EL (cell line): Measurements from ENCODE around the gene LIX1.
"Not testable (repeated sequence)": the region's sequence is repeated elsewhere in the genome, so short reads cannot be mapped to it uniquely, and the experiment has no call there.

ENCODE experiments used
- DNase-seq: peaks from one replicate; pipeline ENCODE4 v3.0.0-alpha.2; 2016

The LIX1 gene

DNA sequence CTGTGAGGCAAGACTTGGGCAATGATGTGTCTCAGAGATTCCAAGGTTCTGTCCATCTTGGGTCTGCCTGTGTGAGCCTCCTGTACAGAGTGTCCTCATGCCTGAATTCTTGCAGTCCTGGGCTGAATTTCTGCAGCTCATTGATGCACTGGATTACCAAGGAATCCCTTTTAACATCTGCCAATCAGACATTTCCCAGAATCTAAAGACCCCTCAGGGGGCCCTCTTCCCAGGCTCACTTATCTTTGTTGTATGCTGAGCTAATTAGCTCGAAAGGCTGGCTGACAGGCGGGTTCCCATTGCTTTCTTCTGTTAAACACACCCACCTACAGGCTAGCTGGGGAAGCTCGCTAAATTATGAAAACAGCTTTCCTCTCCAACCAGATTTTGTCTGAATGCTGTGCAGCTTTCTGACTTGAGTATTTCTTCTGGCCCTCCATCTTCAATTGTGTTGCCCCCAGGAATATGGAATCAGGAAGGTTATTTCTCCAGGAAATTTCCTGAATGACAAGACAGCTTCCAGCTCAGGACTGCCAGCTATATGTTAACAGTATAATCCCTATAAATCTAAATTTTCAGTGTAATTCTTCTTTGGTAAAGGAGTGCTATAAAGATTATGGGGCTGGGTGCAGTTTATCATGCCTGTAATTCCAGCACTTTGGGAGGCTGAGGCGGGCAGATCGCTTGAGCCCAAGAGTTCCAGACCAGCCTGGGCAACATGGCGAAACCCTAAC lies at the start of gene LIX1:
TSS of gene LIX1 (minus strand) at position 91 of the 734 bp plus-strand sequence. CDS start at position 56, 35 bp downstream.
- peak; percentile 45 for DNase-seq

DNA sequence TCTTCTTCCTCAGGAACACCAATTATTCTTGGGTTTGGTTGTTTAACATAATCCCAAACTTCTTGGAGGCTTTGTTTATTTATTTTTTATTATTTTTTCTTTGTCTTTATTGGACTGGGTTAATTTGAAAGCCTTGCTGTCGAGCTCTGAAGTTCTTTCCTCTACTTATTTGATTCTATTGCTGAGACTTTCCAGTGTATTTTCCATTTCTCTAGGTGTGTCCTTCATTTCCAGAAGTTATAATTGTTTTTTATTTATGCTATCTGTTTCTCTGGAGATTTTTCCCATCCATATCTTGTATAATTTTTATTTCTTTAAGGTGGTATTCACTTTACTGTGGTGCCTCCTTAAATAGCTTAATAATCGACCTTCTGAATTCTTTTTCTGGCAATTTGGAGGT lies 49.5 kb upstream of the LIX1 start:
- DNase-seq, result no peak

DNA sequence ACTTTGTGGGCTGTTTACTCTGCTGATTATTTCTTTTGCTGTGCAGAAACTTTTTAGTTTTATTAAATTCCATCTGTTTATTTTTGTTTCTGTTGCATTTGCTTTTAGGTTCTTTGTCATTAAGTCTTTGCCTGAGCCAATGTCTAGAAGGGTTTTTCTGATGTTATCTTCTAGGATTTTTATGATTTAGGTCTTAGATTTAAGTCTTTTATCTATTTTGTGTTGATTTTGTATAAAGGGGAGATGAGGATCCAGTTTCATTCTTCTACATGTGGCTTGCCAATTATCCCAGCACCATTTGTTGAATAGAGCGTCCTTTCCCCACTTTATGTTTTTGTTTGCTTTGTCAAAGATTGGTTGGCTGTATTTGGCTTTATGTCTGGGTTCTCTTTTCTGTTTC lies 47.1 kb upstream of the LIX1 start:
- not testable (repeated sequence) for DNase-seq

- no peak for DNase-seq
Measured at GRCh38 chr5:97183930-97184213, 41.5 kb upstream of the LIX1 start.

- DNase-seq, result peak; percentile 96
Measured at GRCh38 chr5:97183100-97183929, 40.9 kb upstream of the LIX1 start, which contains the start of gene RIOK2. Gene RIOK2, minus strand, starts transcription at chr5:97183247. Its CDS starts 56 bp downstream, at chr5:97183191.

DNA sequence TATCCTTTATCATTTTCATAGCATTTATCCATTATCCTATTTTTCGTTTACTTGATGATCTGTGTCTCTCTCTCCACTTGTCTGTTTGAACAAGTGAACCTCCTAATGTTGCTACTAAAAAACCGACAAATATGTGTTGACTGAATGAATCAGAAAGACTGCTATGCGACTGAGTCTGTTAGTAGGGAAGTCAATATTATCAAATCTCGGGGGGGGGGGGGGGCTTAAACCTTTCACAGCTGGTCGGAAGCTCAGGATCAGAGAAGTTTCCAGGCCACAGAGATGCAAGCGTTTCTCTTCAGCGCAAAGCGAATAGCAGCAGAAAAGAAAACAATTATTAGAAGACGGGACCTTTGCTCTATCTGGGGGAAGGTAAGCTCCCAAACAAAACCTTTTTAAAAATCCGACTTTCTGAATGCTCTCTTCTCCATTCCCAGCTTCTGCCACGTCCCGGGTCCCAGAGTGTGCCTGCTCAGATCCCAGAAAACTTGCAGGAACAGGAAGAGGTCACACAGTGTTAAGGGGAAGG lies 40.2 kb upstream of the LIX1 start:
- peak; percentile 59 for DNase-seq

DNA sequence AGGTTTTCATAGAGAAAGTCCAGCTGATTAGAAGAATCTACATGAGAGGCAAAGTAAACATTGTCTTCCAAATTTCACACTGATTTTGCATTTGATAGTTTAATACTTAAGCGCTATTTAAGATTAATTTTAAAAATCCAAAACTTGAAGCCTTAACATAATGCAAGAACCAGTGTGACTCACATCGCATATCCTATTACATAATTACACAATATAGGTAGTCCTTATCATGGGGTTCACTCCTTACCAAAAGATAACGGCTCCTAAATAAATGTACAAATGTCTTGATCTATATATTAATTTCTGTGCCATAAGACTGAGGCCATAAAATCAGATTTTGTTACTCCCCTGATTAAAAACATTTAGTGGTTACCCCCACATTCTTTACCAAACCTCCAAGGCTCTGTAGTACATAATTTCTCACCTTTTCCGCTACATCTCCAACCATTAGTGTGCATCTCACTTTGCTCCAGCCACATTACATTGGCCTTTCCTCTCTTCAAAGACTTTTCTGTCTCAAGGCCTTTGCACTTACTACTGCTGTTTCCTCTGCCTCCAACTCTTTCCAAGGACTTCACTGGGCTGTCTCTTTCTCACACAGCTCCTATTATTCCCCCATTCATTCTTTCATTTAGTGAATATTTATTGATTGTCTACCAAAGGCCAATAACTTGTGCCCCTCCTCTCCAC lies 39.6 kb upstream of the LIX1 start:
- no peak for DNase-seq

- DNase-seq, result not testable (repeated sequence)
Measured at GRCh38 chr5:97179457-97179856, 37.0 kb upstream of the LIX1 start.

- DNase-seq, result no peak
Measured at GRCh38 chr5:97172227-97172626, 29.8 kb upstream of the LIX1 start.

DNA sequence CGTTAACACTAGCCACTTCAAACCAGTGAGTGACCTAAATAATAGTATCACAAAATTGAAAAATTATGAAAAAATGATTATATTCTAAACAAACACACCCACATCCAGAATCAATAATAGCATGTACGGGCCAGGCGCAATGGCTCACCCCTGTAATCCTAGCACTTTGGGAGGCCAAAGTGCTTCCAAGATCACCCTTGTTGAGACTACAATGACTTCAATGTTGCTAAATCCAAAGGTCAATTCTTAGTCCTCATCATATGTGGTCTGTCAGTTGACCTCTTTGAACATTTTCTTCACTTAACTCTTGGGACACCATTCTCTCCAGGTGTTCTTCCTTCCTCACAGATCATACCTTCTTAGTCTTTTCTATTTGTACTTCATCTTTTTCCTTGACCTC lies 29.3 kb upstream of the LIX1 start:
- no peak for DNase-seq

GRCh38 chr5:97167435-97167834 lies 25.0 kb upstream of the LIX1 start:
- DNase-seq, result no peak

DNA sequence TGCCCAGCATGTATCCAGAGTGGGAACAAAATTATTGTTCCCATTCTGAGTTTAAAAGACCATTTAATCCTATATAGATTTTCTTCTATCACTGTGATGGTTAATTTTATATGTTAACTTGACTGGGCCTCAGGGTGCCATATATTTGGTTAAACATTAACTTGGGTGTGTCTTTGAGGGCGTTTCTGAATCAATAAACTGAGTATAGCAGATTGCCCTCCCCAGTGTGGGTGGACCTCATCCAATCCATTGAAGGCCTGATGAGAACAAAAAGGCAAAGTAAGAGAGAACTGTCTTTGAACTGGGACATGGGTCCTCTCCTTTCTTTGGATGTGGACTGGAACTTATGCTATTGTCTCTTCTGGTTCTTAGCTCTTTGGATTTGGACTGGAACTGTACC lies 23.3 kb upstream of the LIX1 start:
- DNase-seq, result no peak

DNA sequence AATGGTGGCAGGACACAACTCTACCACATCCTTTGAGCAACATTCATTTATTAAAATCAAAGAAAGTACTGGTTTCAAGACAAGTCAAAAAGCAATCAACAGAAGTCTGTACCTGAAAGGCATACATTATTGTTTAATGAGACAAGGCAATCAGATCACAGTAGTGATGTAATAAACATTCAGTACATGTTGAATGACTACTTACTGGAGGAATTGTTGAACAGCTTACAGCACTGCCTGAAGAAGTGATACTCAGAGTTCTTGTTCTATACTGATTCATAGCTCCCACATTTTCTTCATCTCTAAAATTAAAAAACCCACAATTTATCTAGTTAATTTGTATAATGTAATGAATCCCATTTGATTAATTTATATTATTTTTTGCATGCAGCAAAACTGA lies 22.4 kb upstream of the LIX1 start:
- DNase-seq, result peak; percentile 16

DNA sequence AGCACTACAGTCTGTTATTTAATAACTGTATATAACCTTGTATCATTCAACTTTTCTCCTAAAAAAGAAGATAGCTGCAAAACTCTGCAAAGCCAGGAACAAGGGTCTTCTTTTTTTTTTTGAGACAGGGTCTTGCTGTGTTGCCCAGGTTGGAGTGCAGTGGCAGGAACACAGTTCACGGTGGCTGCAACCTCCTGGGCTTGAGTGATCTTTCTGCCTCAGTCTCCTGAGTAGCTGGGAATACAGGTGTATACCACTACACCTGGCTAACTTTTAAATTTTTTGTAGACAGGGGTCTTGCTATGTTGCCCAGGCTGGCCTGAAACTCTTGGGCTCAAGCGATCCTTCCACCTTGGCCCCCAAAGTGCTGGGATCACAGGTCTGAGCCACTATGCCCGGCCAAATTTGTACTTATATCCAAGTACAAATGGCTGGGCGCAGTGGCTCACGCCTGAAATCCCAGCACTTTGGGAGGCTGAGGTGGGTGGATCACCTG lies 21.4 kb upstream of the LIX1 start:
- DNase-seq, result no peak

- peak; percentile 19 for DNase-seq
Measured at GRCh38 chr5:97163360-97163764, 21.0 kb upstream of the LIX1 start.

- peak; percentile 75 for DNase-seq
Measured at GRCh38 chr5:97162045-97162444, 19.6 kb upstream of the LIX1 start.

DNA sequence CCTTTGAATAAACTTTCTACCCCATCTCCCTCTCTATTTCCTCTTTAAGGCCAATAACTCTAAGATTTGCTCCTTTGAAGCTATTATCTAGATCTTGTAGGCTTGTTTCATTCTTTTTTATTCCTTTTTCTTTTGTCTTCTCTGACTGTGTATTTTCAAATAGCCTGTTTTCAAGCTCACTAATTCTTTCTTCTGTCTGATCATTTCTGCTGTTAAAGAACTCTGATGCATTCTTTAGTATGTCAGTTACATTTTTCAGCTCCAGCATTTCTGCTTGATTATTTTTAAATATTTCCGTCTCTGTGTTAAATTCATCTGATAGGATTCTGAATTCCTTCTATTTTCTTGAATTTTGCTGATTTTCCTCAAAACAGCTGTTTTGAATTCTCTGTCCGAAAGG lies 15.3 kb upstream of the LIX1 start:
- no peak for DNase-seq

DNA sequence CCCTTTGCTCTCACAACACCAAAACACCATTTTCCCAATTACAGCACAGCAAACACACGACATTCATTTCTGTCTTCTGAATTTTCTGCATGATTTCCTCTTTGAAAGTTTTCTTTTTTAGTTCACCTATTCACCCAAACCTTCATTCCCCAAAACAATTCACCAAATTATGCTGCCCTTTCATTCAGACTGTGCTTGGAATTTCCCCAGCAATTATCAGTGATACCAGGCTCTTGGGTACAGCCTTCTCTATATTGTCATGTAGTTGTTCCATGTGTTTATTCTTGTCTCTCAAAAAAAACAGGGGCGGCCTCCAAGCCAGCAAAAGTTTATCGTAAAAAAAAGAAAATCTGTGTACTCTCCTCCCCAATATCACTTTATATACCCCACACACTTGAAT lies 9.0 kb upstream of the LIX1 start:
- DNase-seq, result no peak

DNA sequence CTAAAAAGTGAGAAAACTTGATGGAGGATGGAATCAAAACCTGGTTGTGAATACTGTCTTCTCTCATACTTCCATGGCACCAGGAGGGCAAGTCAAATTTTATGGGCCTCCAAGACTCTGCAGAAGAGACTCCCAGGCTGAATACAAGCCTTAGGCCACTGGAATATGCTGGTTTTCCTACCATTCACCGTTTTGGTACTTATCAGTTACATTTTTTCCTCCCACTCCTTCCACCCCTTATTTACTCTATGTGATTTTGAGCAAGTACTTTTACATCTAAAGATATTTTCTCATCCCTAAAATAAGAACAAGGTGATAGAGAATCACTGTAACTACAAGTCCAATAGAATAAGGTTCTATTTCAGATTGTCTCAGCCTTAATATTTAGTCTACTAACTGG lies 8.0 kb upstream of the LIX1 start:
- no peak for DNase-seq

DNA sequence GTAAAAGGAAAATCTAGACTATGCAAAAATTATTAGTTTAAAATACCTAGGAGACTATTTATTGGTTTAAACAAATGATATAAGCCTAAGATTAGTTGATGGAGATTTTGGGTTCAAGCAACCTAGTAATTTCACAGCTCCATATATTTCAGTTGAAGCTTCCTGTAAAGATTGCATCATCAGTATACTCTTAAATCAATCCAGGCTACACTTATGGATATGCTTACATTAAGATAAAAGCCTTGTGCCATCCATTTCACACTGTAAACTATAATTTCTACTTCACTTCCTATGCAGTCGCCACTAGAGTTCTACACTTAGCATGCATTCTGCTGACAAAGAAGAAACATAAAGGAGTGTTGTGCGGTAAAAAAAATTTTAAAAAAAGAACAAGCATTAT lies 7.3 kb upstream of the LIX1 start:
- DNase-seq, result no peak

DNA sequence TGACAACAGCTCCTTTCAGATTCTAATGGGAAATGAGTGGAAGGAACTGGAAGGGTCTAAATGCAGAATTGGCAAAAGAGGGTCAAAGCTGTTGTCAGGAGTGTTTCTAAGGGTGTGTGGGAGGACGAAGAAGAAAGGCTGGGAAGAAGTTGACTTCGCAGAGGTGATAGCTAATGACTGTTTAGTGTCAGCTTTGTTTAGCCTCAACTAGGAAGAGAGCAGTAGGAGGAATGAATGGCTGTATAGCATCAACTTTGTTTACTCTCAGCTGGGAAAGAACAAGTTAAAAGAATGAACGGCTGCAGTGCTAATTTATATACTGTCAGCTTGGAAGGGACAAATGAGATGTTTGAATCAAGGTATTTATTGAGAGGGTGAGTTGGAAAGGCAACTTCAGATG lies 5.9 kb upstream of the LIX1 start:
- no peak for DNase-seq

DNA sequence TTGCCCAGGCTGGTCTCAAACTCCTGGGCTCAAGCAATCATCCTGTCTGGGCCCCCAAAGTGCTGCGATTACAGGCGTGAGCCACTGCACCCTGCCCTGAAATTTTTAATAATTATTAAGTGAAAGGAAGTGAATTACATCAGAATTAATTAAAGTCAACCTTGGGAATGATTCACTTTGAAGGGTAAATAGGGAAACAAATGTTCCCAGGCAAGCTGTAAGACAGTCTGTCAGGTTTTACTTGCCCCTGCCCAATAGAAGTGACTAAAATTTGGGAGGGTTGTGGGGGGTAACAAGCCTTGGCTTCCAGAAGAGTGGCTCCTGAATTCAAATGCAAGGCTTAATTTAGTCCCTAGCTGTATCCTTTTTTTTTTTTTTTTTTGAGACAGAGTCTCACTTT lies 1.3 kb upstream of the LIX1 start:
- no peak for DNase-seq

DNA sequence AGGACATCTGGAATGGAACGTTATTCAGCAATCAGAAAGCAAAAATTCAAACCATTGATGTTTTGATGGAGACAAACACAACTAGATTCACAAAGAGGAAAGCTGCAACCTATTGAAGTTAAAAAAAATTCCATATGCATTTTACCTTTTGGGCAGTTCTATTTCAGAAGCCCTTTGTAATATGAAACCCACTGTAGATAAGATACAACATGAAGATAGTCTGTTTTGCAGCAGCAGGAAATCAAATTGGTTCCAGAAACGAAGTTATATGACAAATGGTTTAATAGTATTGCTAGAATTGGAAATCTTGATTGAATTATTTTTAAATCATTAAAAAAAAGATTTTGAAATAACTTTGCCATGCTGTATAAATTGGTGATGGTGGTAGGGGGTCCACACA lies 872 bp downstream of the LIX1 start:
- no peak for DNase-seq
